Measurements from ENCODE around the gene ASIC2.

GRCh38 chr17:32988481-32989101 lies 304.5 kb downstream of the ASIC2 start:
- no peak for TF ChIP-seq EZH2 (IDR thresholded peaks at IDR 0.05; ENCODE audit: borderline replicate concordance, insufficient read depth, low read depth, low read length, poor library complexity, severe bottlenecking)
- TF ChIP-seq CTCF (IDR thresholded peaks at IDR 0.05) = no peak
